ENCODE results near the gene PDLIM1.

GRCh38 chr10:95300022-95300539 lies 9.3 kb upstream of the PDLIM1 start:
- TF ChIP-seq CTCF (IDR thresholded peaks at IDR 0.05; ENCODE audit: low read length): no peak
- TF ChIP-seq EZH2 (IDR thresholded peaks at IDR 0.05; ENCODE audit: borderline replicate concordance, low read length): no peak
